Activated CD4-positive, alpha-beta T cell treated with anti-CD3 and anti-CD28 coated beads, Interleukin-2, Interleukin-4, amounts not matched to agents 100 ng/mL and 50 ng/mL, durations not matched to agents 16 hours and 8 hours (primary cell): Measurements from ENCODE around the gene SLC2A6.

ENCODE experiments used
- DNase-seq: peaks from one replicate; pipeline ENCODE4 v3.0.0-alpha.2; 2020; ENCODE audit warnings: low spot score

SLC2A6 gene

GRCh38 chr9:133515615-133516255 lies 36.8 kb upstream of the SLC2A6 start:
- no peak for DNase-seq

GRCh38 chr9:133515240-133515610 lies 36.3 kb upstream of the SLC2A6 start:
- DNase-seq: no peak

- DNase-seq: no peak
Observed at GRCh38 chr9:133514460-133515239, 35.8 kb upstream of the SLC2A6 start.

GRCh38 chr9:133513214-133514100 lies 34.6 kb upstream of the SLC2A6 start:
- no peak for DNase-seq

GRCh38 chr9:133512253-133513213 lies 33.6 kb upstream of the SLC2A6 start:
- no peak for DNase-seq

- no peak for DNase-seq
Observed at GRCh38 chr9:133511607-133512006, 32.7 kb upstream of the SLC2A6 start.

GRCh38 chr9:133510926-133511505 lies 32.1 kb upstream of the SLC2A6 start:
- DNase-seq: no peak

GRCh38 chr9:133509179-133510083 lies 30.5 kb upstream of the SLC2A6 start:
- no peak for DNase-seq

- DNase-seq: no peak
Observed at GRCh38 chr9:133508046-133508445, 29.1 kb upstream of the SLC2A6 start.

GRCh38 chr9:133507246-133507965 lies 28.5 kb upstream of the SLC2A6 start:
- DNase-seq: no peak

GRCh38 chr9:133506653-133507038 lies 27.7 kb upstream of the SLC2A6 start:
- DNase-seq: no peak

GRCh38 chr9:133505901-133506652 lies 27.2 kb upstream of the SLC2A6 start:
- no peak for DNase-seq

- DNase-seq: no peak
Observed at GRCh38 chr9:133505186-133505830, 26.4 kb upstream of the SLC2A6 start.

GRCh38 chr9:133502112-133502511 lies 23.2 kb upstream of the SLC2A6 start:
- DNase-seq: no peak

- no peak for DNase-seq
Observed at GRCh38 chr9:133499892-133500270, 21.0 kb upstream of the SLC2A6 start.

GRCh38 chr9:133499132-133499891 lies 20.4 kb upstream of the SLC2A6 start:
- no peak for DNase-seq
